ENCODE results near the gene LIN28B.

The LIN28B gene

DNA sequence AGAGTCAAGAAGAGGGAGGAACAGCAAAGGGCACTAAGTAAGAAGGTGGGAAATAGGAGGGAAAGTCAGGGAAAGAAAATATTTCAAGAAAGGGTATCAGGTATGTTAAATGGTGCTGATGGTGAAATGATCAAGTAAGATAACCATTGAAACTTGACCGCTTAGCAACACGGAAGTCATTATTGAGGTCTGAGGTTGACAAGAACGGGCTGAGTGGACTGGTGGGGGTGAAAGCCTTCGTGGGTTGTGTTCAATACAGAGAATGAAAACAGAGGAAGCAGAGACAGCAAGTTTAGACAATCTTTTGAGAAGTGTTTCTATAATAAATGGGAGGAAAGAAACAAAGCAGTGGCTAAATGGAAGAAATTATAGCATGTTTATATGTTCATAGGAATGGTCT, 72.0 kb downstream of the LIN28B start:
- Histone ChIP-seq H3K27me3 (peaks cover 6% of the 10 kb centered on the region), H3K4me1 (ENCODE audit: control insufficient read depth in 1 of 2, insufficient read depth in 1 of 2, low read depth in 1 of 2, low read length in 1 of 2) (no peaks in the 10 kb centered on the region), H3K27ac (no peak overlapping the region), H3K9me3 (no peaks in the 10 kb centered on the region), H3K4me3 (ENCODE audit: low read depth in 1 of 2, low read length in 1 of 2) (no peak overlapping the region), H3K36me3 (no peaks in the 10 kb centered on the region)
- TF ChIP-seq, protein P1, sequence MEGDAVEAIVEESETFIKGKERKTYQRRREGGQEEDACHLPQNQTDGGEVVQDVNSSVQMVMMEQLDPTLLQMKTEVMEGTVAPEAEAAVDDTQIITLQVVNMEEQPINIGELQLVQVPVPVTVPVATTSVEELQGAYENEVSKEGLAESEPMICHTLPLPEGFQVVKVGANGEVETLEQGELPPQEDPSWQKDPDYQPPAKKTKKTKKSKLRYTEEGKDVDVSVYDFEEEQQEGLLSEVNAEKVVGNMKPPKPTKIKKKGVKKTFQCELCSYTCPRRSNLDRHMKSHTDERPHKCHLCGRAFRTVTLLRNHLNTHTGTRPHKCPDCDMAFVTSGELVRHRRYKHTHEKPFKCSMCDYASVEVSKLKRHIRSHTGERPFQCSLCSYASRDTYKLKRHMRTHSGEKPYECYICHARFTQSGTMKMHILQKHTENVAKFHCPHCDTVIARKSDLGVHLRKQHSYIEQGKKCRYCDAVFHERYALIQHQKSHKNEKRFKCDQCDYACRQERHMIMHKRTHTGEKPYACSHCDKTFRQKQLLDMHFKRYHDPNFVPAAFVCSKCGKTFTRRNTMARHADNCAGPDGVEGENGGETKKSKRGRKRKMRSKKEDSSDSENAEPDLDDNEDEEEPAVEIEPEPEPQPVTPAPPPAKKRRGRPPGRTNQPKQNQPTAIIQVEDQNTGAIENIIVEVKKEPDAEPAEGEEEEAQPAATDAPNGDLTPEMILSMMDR (IDR thresholded peaks at IDR 0.05), result no peak

GRCh38 chr6:105029581-105029980, 72.7 kb downstream of the LIN28B start:
- H3K4me3 ChIP-seq (ENCODE audit: low read depth in 1 of 2, low read length in 1 of 2), result no peak overlapping the region

DNA sequence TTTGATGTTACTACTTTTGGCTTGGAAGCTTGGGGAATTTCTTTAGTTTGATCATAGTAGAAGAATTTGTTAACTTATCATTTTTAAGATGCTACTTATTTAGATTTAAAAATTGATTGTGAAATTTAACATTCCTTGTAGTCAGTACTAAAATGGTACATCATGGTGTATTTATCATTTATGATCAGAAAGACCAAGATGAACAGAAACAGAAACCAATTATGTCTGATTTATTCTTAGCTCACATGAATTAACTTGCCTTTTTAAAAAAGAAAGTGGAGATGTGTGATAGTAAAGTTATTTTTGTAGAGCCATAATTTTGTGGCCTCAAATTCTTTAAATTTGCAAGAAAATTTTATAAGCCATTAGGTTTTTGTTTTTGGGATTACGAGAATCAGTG, 77.6 kb downstream of the LIN28B start:
- Histone ChIP-seq H3K9me3 (no peaks in the 10 kb centered on the region), H3K4me1 (ENCODE audit: control insufficient read depth in 1 of 2, insufficient read depth in 1 of 2, low read depth in 1 of 2, low read length in 1 of 2) (no peaks in the 10 kb centered on the region), H3K4me3 (ENCODE audit: low read depth in 1 of 2, low read length in 1 of 2) (no peak overlapping the region), H3K36me3 (no peaks in the 10 kb centered on the region), H3K27ac (no peak overlapping the region), H3K27me3 (peaks cover 7% of the 10 kb centered on the region)
- TF ChIP-seq, protein P1 (IDR thresholded peaks at IDR 0.05), result no peak

More at GRCh38 chr6:105029581-105029980, 72.7 kb downstream of the LIN28B start:
- Histone ChIP-seq H3K4me1 (ENCODE audit: control insufficient read depth in 1 of 2, insufficient read depth in 1 of 2, low read depth in 1 of 2, low read length in 1 of 2) (no peaks in the 10 kb centered on the region), H3K27ac (no peak overlapping the region), H3K27me3 (peaks cover 4% of the 10 kb centered on the region), H3K9me3 (no peaks in the 10 kb centered on the region), H3K36me3 (no peaks in the 10 kb centered on the region)
- TF ChIP-seq, protein P1 (IDR thresholded peaks at IDR 0.05), result no peak

DNA sequence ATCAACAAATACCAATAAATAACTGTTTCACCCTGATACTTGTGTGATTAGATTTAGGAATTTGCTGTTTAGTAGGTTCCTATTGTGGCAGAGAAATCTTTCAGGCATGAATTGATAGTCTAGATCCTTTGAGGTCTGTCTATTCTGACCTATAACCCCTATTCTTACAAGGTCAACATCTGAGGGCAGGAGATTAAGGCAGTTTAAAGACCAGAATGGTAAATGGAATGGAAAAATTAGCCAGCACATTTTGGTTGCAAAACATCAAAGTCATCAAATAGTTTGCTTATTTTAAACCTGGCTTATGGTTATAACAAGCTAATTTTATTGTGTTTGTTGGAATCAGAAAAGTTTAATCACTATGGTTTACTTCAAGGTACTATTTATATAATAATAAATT, 78.4 kb downstream of the LIN28B start:
- H3K36me3 ChIP-seq, result no peaks in the 10 kb centered on the region
- H3K4me3 ChIP-seq (ENCODE audit: low read depth in 1 of 2, low read length in 1 of 2), result no peak overlapping the region
- TF ChIP-seq, protein P1 (IDR thresholded peaks at IDR 0.05), result no peak
- H3K27ac ChIP-seq, result no peak overlapping the region
- H3K27me3 ChIP-seq, result peaks cover 7% of the 10 kb centered on the region
- no peaks in the 10 kb centered on the region for H3K9me3 ChIP-seq
- H3K4me1 ChIP-seq (ENCODE audit: control insufficient read depth in 1 of 2, insufficient read depth in 1 of 2, low read depth in 1 of 2, low read length in 1 of 2), result no peaks in the 10 kb centered on the region

GRCh38 chr6:105036351-105036750, 79.4 kb downstream of the LIN28B start:
- no peaks in the 10 kb centered on the region for H3K9me3 ChIP-seq
- no peak overlapping the region for H3K4me3 ChIP-seq (ENCODE audit: low read depth in 1 of 2, low read length in 1 of 2)
- TF ChIP-seq, protein P1 (IDR thresholded peaks at IDR 0.05), result no peak
- no peak overlapping the region for H3K27ac ChIP-seq
- H3K36me3 ChIP-seq, result no peaks in the 10 kb centered on the region
- no peaks in the 10 kb centered on the region for H3K4me1 ChIP-seq (ENCODE audit: control insufficient read depth in 1 of 2, insufficient read depth in 1 of 2, low read depth in 1 of 2, low read length in 1 of 2)
- H3K27me3 ChIP-seq, result peaks cover 7% of the 10 kb centered on the region

DNA sequence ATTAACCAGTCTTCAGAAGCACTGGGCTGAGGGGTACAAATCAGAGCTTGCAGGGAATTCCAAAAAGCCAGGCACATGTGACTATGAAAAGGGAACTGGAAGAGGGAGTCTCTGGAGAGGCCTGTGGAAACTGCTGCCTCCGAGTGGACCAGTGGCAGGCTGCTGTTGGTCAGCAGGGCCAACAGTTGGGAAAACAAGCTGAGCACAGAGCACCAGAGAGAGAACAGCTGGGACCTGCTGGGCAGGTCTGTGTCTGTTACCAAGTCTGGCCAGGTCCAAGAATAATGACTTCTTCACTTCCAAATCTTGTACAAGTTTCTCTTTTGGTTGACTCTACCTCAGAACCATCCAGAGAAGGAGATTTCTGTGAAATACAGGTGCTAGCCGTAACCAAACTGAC, 81.4 kb downstream of the LIN28B start:
- Histone ChIP-seq H3K9me3 (no peaks in the 10 kb centered on the region), H3K36me3 (no peaks in the 10 kb centered on the region), H3K27ac (no peak overlapping the region), H3K4me1 (ENCODE audit: control insufficient read depth in 1 of 2, insufficient read depth in 1 of 2, low read depth in 1 of 2, low read length in 1 of 2) (no peaks in the 10 kb centered on the region), H3K27me3 (peaks cover 7% of the 10 kb centered on the region), H3K4me3 (ENCODE audit: low read depth in 1 of 2, low read length in 1 of 2) (no peak overlapping the region)
- TF ChIP-seq, protein P1 (IDR thresholded peaks at IDR 0.05), result no peak

All from neutrophil (primary cell).